Epithelial cell of alveolus of lung (primary cell): ENCODE results near the gene ORM1. TPM values are rescaled to one million over a fixed set of nuclear protein-coding genes. Genes with fewer than 3 reads are reported as not detected.

Experiments
- total RNA-seq: library from RNA; depleted of rRNA; stranded (reverse); fragments of >200 nt; gene quantifications from 2 replicates; pipeline ENCODE4 v1.2.1, GENCODE V29; 2015

Gene ORM1
- total RNA-seq, result 0.24 TPM in 1 of 2 replicates, not detected in the other

GRCh38 chr9:114322831-114323531 is at the start of gene ORM1:
ORM1 (plus strand) TSS chr9:114323098; CDS start chr9:114323134, 36 bp downstream.

GRCh38 chr9:114329625-114330022 is 6.7 kb downstream of the ORM1 start, which contains the start of gene ORM2:
ORM2 (plus strand) TSS chr9:114329869; CDS start chr9:114329905, 36 bp downstream.

Other genes starting within 250 kb of the ORM1 start
- not detected in 2 replicates for gene AMBP, start 244.8 kb upstream of the ORM1 start, total RNA-seq
- gene KIF12, start 223.8 kb upstream of the ORM1 start, total RNA-seq, result under 0.01 TPM in 1 of 2 replicates, not detected in the other
- gene COL27A1, start 167.6 kb upstream of the ORM1 start, total RNA-seq, result 3.2 and 4.6 TPM in 2 replicates
- gene ORM2, start 6.8 kb downstream of the ORM1 start, total RNA-seq, result not detected in 2 replicates
- gene AKNA, start 64.9 kb downstream of the ORM1 start, total RNA-seq, result 11.1 and 12.6 TPM in 2 replicates
- gene WHRN, start 182.4 kb downstream of the ORM1 start, total RNA-seq, result 0.78 and 2.2 TPM in 2 replicates